ENCODE data around the gene PDZD2.

The PDZD2 gene

GRCh38 chr5:31671339-31671741, 32.4 kb downstream of the PDZD2 start:
- POLR2A ChIA-PET = no interaction called here
- TF ChIP-seq CTCF (IDR thresholded peaks at IDR 0.05; ENCODE audit: control extremely low read depth, extremely low read depth, low read depth, missing control alignments) = no peak
- CTCF ChIA-PET = interaction anchor here (1.1 kb wide), 1 partner anchor 138 kb away, joined by 3 read pairs; no protein-coding TSS in a partner anchor
- no peak for DNase-seq (ENCODE audit: extremely low spot score)

DNA sequence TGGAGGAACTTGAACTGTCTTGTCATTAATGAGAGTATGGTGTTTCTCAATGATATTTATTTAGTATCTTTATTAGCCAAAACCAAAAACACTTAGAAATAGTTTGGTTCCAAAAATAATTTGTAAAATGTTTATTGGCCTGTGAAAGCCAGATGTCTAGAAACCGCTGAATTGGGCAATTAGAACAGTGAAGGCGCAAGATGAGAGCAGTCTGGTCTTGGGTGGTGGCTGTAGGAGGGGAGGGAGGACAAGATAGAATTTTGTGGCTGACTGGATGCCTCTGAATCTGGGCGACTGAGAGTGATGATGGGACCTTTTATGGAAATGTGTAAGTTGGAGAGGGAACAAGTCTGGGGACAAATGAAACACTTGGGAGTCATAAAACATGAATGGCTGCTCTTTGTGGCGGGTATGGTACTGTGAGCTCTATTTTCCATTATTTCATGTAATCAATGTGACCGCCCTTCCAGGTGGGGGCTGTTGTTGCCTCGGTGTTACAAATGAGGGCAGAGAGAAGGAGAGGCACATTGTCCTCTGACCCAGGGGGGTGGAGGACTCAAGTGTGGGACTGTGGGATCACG, 35.5 kb downstream of the PDZD2 start:
- CTCF ChIA-PET = interaction anchor here (1.1 to 1.9 kb wide), 4 partner anchors 11 to 115 kb away, joined by 3 to 4 read pairs (median 4); partner anchors contain the start of gene PDZD2
- POLR2A ChIA-PET = no interaction called here
- no peak for DNase-seq (ENCODE audit: extremely low spot score)
- TF ChIP-seq CTCF (IDR thresholded peaks at IDR 0.05; ENCODE audit: control extremely low read depth, extremely low read depth, low read depth, missing control alignments) = no peak

DNA sequence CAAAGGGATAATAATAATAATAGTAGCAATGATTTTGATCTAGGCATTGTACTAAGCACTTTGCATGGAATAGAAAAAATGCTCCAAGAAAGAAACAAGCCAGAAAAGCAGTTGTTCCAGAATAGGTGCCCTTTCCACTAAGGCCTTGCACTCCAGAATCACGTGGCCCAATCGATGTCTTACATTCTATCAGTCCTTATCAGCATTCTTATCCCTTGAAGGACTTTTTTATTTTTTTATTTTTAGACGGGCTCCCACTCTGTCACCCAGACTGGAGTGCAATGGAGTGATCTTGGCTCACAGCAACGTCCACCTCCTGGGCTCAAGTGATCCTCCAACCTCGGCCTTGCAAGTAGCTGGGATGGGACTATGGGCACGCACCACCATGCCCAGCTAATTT, 36.5 kb downstream of the PDZD2 start:
- ChIA-PET CTCF (interaction anchor here (1.9 kb wide), 1 partner anchor 36 kb away, joined by 4 read pairs; the partner anchor contains the start of gene PDZD2), POLR2A (no interaction called here)
- no peak for DNase-seq (ENCODE audit: extremely low spot score)
- no peak for TF ChIP-seq CTCF (IDR thresholded peaks at IDR 0.05; ENCODE audit: control extremely low read depth, extremely low read depth, low read depth, missing control alignments)

- ChIA-PET CTCF (no interaction called here), POLR2A (no interaction called here)
- DNase-seq (ENCODE audit: extremely low spot score) = no peak
- TF ChIP-seq CTCF (IDR thresholded peaks at IDR 0.05; ENCODE audit: control extremely low read depth, extremely low read depth, low read depth, missing control alignments) = no peak
These were observed 39.2 kb downstream of the PDZD2 start for GRCh38 chr5:31678180-31678579.

- CTCF ChIA-PET = interaction anchor here (1.0 kb wide), 1 partner anchor 19 kb away, joined by 3 read pairs; no protein-coding TSS in a partner anchor
- no peak for TF ChIP-seq CTCF (IDR thresholded peaks at IDR 0.05; ENCODE audit: control extremely low read depth, extremely low read depth, low read depth, missing control alignments)
- DNase-seq (ENCODE audit: extremely low spot score) = no peak
- POLR2A ChIA-PET = no interaction called here
These were observed 41.6 kb downstream of the PDZD2 start for GRCh38 chr5:31680528-31680927.

GRCh38 chr5:31682025-31682424, 43.1 kb downstream of the PDZD2 start:
- ChIA-PET POLR2A (no interaction called here), CTCF (no interaction called here)
- no peak for TF ChIP-seq CTCF (IDR thresholded peaks at IDR 0.05; ENCODE audit: control extremely low read depth, extremely low read depth, low read depth, missing control alignments)
- DNase-seq (ENCODE audit: extremely low spot score) = no peak

Measured in GM10248 (cell line).